Posterior vena cava (tissue), 2 donors: ENCODE data around the gene LSAMP. TPM values are rescaled to one million over a fixed set of nuclear protein-coding genes. Genes with fewer than 3 reads are reported as not detected.

Source experiments
- DNase-seq: peaks from one replicate; pipeline ENCODE4 v3.0.0-alpha.2; 2020; ENCODE audit warnings: low spot score
- intact Hi-C, 2 donors: fragments of 100-400 bp; cut with DNase I; formaldehyde crosslinking; loops; one replicate each; pipeline versions ENCODE4 v1.14.1 to v1.14.2; 2022 to 2023
- total RNA-seq, 2 donors: library from RNA; stranded (reverse); fragmentation: NEBNext Ultra II Directional; extraction: Animal tissue kit (Norgen Biotek cat#: 25700); gene quantifications; one replicate each; pipeline ENCODE4 v1.2.1, GENCODE V29; 2021
- donor health status: DM: yes; HTN: yes; CAD: no.
- donor health status: DM: yes; HTN: yes; CAD: no.

The LSAMP gene
- total RNA-seq, 2 donors from 2014 or later = 3.7 to 11.9 TPM

DNA sequence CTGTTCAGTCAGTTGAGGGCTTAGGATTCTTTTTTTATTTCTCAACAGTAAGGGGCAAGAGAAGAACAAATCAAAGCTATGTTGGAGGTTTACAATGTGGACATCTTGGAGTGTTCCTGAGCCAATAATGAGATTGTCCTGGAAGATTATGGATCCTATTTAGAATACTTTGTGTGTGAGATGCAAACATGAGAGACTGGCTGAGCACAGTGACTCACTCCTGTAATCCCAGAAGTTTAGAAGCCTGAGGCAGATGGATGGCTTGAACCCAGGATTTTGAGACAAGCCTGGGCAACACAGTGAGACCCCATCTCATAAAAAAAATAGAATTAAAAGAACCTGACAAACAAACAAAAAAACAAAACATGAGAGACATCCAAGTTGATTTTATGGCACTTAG is 470.3 kb downstream of the LSAMP start:
- DNase-seq = no peak

DNA sequence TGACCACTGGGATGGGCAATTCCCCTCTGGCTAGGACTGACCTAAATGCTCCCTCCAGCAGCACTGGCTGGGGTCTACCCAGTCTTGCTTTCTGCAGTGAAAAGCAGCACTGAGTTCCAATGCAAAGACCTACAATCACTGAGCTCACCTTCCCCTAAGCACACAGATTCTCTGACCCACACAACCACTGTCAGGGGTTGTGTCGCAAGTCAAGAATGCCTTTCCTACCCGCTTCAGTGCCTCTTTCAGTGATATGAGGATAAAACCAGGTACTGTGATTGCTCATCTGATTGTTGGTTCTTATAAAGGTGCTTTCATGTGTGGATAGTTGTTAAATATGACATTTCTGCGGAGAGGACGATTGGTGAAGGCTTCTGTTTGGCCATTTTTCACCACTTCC is 476.4 kb downstream of the LSAMP start:
- no peak for DNase-seq
- intact Hi-C loops = no loop called here

More for the DNA sequence above, 470.3 kb downstream of the LSAMP start:
- intact Hi-C loops = loop anchor here in 1 of 2 donors (2.0 kb wide), 1 partner anchor 26 kb away; no protein-coding TSS in a partner anchor

GRCh38 chr3:115961380-115961779 is 483.9 kb downstream of the LSAMP start:
- DNase-seq = no peak
- intact Hi-C loops = no loop called here

DNA sequence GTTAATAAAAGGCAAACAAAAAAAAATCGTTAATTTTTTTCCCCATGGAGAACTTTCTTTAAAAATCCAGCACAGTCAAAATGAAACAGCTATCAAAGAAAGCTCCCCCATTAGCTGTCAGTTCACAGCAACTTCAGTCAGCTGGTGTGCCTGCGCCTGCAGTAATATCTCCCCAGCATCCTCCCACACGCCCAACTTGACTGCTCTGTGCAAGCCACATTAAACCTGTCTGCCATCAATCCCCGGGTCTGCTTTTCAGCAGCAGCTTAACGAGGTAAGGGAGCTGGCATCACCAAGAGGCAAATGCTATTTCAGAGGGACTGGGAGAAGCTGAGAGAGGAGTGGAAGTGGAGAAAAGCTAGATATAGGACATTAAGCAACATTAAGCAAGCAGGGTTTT is 484.5 kb downstream of the LSAMP start:
- no peak for DNase-seq
- intact Hi-C loops = no loop called here

DNA sequence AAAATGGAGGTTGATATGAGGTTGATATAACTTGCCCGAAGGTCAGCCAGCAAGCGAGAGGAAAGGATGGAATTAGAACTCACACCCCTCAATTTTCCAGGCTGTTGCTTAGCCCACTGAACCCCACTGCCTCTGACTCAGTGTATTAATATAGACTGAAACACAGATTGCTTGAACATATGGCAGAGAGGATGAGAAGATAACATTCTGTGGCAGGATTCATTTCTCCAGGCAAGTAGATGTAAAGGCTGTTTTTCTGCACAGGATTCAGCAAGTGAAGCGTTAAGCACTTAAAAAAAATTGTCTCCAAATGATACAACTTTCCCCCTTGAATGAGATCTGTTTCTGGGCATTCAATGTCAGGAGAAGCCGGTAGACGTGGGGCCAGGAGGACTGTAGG is 486.8 kb downstream of the LSAMP start:
- intact Hi-C loops = loop anchor here in 1 of 2 donors (2.0 kb wide), 1 partner anchor 14 kb away; no protein-coding TSS in a partner anchor
- no peak for DNase-seq

GRCh38 chr3:115947325-115947724 is 498.0 kb downstream of the LSAMP start:
- intact Hi-C loops = no loop called here
- DNase-seq = no peak

DNA sequence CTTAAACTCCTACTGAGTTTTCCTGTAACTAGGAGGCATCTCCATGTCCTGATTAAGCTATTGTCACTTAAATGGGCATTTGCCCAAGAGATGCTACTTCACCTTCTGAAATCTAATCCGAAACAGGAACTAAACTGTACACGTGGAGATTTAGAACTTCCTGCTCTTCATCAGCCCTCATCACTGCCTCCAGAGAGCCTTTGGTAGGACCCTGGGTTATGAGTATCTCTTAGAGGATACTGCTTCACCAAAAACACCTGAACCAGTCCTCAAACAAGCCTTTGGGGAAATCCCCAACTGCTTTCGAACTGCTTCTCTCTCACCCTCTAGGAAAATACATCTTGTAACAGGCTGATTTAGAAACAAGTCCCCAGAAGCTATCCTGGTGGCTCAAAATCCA is 501.7 kb downstream of the LSAMP start:
- intact Hi-C loops = no loop called here
- DNase-seq = no peak

- no peak for DNase-seq
Measured at GRCh38 chr3:115937054-115937453, 508.2 kb downstream of the LSAMP start.

GRCh38 chr3:115932807-115933206 is 512.5 kb downstream of the LSAMP start:
- no peak for DNase-seq
- intact Hi-C loops = no loop called here

More at GRCh38 chr3:115937054-115937453, 508.2 kb downstream of the LSAMP start:
- intact Hi-C loops = no loop called here

GRCh38 chr3:115931581-115931980 is 513.7 kb downstream of the LSAMP start:
- intact Hi-C loops = no loop called here
- no peak for DNase-seq

GRCh38 chr3:115930922-115931321 is 514.4 kb downstream of the LSAMP start:
- no peak for DNase-seq
- intact Hi-C loops = no loop called here

GRCh38 chr3:115930168-115930567 is 515.1 kb downstream of the LSAMP start:
- DNase-seq = no peak
- intact Hi-C loops = no loop called here

GRCh38 chr3:115928376-115928775 is 516.9 kb downstream of the LSAMP start:
- intact Hi-C loops = no loop called here
- no peak for DNase-seq

GRCh38 chr3:115927197-115927596 is 518.1 kb downstream of the LSAMP start:
- intact Hi-C loops = no loop called here
- no peak for DNase-seq

GRCh38 chr3:115922681-115923347 is 522.5 kb downstream of the LSAMP start:
- intact Hi-C loops = no loop called here
- DNase-seq = no peak

DNA sequence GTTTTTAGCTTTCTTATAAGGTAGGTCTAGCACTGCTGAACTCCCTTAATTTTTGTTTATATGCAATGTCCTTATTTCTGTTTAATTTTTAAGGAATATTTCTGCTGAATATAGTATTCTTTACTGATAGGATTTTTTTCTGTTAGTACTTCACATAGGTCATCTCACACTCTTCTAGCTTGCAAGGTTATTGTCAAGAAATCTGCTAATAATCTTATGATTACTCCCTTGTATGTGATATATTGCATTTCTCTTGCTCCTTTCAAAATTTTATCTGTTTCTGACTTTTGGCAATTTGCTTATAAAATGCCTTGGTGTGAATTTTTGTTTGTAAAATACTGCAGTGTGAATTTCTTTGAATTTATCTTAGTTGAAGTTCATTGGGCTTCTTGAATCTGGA is 523.6 kb downstream of the LSAMP start:
- DNase-seq = no peak
- intact Hi-C loops = no loop called here

DNA sequence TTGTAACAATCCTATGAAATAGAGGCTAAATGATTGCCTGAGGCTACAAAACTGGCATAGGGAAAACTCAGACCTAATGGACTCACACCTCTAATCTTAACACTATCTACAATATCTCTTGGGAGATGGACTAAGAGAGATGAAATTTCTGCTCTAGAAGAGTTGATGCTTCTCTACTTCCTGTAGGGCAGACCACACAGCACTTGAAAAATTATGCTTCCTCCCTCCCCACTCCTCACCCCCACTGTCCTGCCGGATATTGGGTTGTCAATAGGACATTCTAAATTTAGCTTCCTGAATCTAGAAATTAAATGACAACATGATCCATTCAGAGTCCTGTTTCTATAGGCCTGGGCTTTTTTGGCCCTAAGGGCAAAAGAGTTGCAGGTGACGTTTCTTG is 526.4 kb downstream of the LSAMP start:
- intact Hi-C loops = no loop called here
- no peak for DNase-seq

GRCh38 chr3:115916866-115917265 is 528.4 kb downstream of the LSAMP start:
- no peak for DNase-seq
- intact Hi-C loops = no loop called here

DNA sequence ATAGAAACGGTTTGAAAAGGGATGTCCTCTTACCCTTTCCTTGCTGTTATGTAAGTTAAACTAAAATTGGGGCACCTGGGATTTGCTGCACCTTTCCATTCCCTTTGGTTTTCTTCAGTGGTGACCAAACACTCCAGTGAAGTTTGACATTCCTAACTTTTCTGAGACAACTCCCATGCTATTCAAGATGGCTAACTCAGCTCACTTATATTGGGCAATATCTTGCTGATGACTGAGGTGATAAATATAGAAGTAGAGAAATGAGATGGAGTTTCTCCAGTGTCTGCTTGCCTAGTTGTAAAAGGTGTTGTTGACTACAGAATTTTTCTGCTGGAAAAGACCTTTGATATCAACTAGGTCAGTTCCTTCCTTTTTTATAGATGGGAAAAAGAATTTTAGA is 530.2 kb downstream of the LSAMP start:
- intact Hi-C loops = no loop called here
- DNase-seq = no peak

DNA sequence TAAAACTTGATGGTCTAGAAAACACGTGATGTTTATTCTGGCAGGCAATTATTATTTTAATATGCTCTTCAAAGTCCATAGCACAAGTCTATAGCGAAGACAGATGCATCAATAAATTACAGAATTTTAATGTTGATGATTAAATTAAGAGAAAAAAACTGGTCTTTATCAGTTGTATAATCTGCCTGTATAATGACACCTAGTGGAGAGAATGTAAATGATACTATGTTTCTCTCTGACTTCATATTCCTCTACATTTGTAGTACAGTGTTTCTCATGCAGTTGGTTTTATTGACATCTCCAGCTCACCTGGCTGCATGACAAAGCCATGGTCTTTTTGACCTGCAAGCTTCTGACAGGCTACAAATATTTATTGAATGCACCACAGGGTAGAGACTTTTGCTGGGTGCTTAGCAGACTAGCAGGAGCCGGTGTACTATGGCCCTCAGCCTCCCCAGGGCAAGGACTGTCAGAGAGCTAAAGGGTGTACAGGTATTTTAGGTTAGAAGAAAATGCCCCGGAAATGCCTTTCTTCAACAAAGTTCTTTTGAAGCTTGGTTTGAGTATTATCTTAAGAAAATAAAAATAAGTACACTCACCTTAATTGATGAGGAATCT is 532.1 kb downstream of the LSAMP start:
- intact Hi-C loops = no loop called here
- no peak for DNase-seq

DNA sequence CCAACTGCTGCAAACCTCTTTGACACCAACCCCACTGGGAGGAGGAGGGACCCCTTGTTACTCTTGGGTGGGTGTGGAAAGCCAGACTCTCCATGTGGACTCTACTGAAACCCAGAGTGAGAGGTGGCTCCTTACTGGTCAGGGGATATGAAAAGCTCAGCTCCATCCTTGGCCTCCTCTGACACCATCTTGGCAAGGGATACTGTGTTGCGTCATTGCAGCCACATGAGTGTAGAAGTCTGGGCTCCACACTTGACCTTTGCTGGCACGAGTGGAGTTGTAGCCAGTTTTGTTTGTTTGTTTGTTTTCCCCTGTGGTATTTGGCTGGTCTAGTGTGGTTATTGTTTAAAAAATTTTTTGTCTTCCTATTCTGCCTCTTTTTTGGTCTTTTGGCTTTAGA is 532.9 kb downstream of the LSAMP start:
- DNase-seq = no peak
- intact Hi-C loops = no loop called here
